Mammary epithelial cell (primary cell): ENCODE data around the gene NTM.

ENCODE experiments used
- CTCF ChIP-seq, 2 donors: IDR thresholded peaks in 1 of 2; conservative IDR thresholded peaks in 1 of 2; 2 replicates each; pipeline ENCODE4 v1.5.1; 2011 to 2012; ENCODE audit warnings: inconsistent platforms in 2 of 2, low read length in 2 of 2, mild to moderate bottlenecking in 2 of 2, control low read depth in 1 of 2, low read depth in 1 of 2; ENCODE audit not compliant: insufficient read depth in 1 of 2; ENCODE audit errors: extremely low read depth in 1 of 2
- EZH2 ChIP-seq: IDR thresholded peaks from 2 replicates; pipeline ENCODE4 v1.6.1; 2012; ENCODE audit warnings: low read length, inconsistent platforms, borderline replicate concordance

- TF ChIP-seq CTCF (conservative IDR thresholded peaks at IDR 0.05 in 1 of 2, IDR thresholded peaks at IDR 0.05 in 1 of 2; ENCODE audit: extremely low read depth in 1 of 2, insufficient read depth in 1 of 2, low read depth in 1 of 2, low read length in 2 of 2), result no peak
- TF ChIP-seq EZH2, result no peak
Measured at GRCh38 chr11:132168344-132168981, 798.0 kb downstream of the NTM start.
